ENCODE measurements around the gene PGK2. TPM values are rescaled to one million over a fixed set of nuclear protein-coding genes. Genes with fewer than 3 reads are reported as not detected.

PGK2 gene
- not detected for total RNA-seq

DNA sequence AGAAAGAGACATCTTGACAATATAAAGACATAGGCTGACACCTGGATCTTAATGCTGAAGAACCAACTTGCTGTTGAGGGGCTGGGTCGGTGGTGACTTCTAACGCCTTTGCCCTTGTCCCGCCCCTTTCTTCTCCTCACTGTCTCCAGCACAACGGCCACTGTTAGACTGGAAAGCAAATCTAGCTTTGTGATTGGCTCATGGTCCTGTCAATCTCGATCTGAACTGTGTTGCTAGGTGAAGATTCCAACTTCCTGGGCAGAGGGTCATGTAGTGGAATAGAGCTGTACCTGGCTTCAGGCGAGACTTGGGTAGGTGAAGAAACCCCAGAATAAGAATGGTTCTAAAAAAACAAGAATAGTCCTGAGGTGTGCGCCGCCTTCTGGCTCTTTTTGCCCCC, at the start of gene PGK2:
TSS of gene PGK2 (minus strand) at position 110 of the 400 bp plus-strand sequence. CDS start at position 12, 98 bp downstream.
- Histone ChIP-seq H3K9me3 (ENCODE audit: control insufficient read depth in 3 of 3, low read length in 3 of 3) (no peaks in the 10 kb centered on the region), H3K9ac (ENCODE audit: low read depth in 1 of 3, low read length in 3 of 3) (no peak within 1 kb of the TSS), H3K4me3 (ENCODE audit: low read length in 3 of 3) (no peak within 1 kb of the TSS), H3K36me3 (ENCODE audit: control insufficient read depth in 3 of 3, insufficient read depth in 3 of 3, low read length in 3 of 3) (no peaks in the 10 kb centered on the region), H3K27ac (ENCODE audit: low read depth, low read length) (no peak within 1 kb of the TSS), H3K27me3 (ENCODE audit: control insufficient read depth in 3 of 3, insufficient read depth in 3 of 3, low read length in 3 of 3) (no peaks in the 10 kb centered on the region), H3K4me1 (ENCODE audit: control insufficient read depth in 3 of 3, insufficient read depth in 3 of 3, low read length in 3 of 3) (no peaks in the 10 kb centered on the region)

DNA sequence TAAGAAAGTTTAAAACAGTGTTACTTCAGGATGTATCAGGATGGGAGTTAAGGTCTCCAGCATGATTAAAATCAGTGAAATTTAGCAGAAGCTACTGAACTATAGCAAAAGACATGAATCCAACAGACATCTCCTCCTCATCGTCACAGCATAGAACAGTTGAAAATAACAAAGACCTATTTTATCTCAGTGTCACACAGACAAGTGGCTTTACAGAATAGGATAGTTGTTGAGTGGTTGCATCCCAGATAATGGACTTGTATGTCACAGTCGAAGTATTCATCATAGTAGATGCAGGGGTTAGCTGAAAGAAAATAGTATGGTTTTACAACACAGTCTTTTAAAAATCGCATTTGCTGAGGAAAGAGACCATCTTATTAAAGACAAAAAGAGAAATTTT, 48.1 kb upstream of the PGK2 start:
- H3K4me3 ChIP-seq (ENCODE audit: low read length in 3 of 3) = no peak overlapping the region
- H3K27ac ChIP-seq (ENCODE audit: low read depth, low read length) = no peak overlapping the region
- no peaks in the 10 kb centered on the region for H3K4me1 ChIP-seq (ENCODE audit: control insufficient read depth in 3 of 3, insufficient read depth in 3 of 3, low read length in 3 of 3)
- H3K9ac ChIP-seq (ENCODE audit: low read depth in 1 of 3, low read length in 3 of 3) = no peak overlapping the region
- H3K27me3 ChIP-seq (ENCODE audit: control insufficient read depth in 3 of 3, insufficient read depth in 3 of 3, low read length in 3 of 3) = no peaks in the 10 kb centered on the region
- H3K36me3 ChIP-seq (ENCODE audit: control insufficient read depth in 3 of 3, insufficient read depth in 3 of 3, low read length in 3 of 3) = no peaks in the 10 kb centered on the region
- no peaks in the 10 kb centered on the region for H3K9me3 ChIP-seq (ENCODE audit: control insufficient read depth in 3 of 3, low read length in 3 of 3)

DNA sequence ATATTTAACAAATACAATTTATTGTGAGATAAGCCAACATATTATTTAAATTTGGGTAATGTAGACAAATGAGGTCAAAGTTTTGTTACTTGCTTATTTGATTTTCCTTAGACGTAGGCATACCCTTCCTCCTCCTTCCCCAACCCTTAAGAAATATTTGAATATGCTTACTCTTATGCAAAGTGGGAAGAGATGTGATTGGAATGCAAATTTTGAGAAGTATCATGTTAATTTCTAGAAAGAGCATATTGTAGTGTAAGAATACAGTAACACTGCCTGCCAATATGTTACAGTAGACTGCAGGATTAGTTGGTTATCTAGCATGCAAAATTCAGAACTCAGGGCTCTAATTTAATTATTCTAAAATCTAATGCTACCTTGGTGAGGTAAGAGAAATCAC, 46.3 kb upstream of the PGK2 start:
- H3K9ac ChIP-seq (ENCODE audit: low read depth in 1 of 3, low read length in 3 of 3) = no peak overlapping the region
- no peaks in the 10 kb centered on the region for H3K4me1 ChIP-seq (ENCODE audit: control insufficient read depth in 3 of 3, insufficient read depth in 3 of 3, low read length in 3 of 3)
- no peaks in the 10 kb centered on the region for H3K9me3 ChIP-seq (ENCODE audit: control insufficient read depth in 3 of 3, low read length in 3 of 3)
- H3K4me3 ChIP-seq (ENCODE audit: low read length in 3 of 3) = no peak overlapping the region
- no peaks in the 10 kb centered on the region for H3K36me3 ChIP-seq (ENCODE audit: control insufficient read depth in 3 of 3, insufficient read depth in 3 of 3, low read length in 3 of 3)
- H3K27ac ChIP-seq (ENCODE audit: low read depth, low read length) = no peak overlapping the region
- H3K27me3 ChIP-seq (ENCODE audit: control insufficient read depth in 3 of 3, insufficient read depth in 3 of 3, low read length in 3 of 3) = no peaks in the 10 kb centered on the region

DNA sequence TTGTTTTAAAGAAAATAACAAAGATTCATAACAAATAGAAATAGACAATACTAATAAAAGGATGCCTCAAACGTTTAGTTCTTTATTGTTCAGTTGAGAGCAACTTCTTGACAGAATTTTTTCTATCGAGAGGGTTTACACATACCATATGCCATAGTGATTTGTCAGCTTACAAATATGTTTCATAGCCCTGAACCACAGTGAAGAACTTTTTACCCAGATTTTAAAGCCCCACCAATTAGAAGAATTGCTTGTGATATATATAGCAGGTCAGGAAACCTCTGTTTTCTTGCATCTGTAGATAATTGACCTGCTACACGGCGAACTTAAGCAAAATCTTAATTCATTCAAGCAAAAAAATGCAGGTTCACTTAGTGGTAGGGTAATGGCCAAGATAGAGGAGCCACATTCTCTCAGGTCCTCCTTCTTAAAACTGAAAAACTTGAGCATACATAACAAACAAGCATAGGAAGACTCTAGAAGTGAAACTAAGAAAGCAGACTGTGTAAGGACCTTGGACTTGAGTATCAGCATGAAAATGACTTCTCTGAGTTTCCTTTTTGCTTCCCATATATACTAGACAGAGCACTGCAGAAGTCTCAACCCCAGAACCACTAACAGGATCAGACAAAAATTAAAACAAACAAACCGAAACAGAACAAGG, 39.8 kb upstream of the PGK2 start:
- Histone ChIP-seq H3K4me3 (ENCODE audit: low read length in 3 of 3) (no peak overlapping the region), H3K27me3 (ENCODE audit: control insufficient read depth in 3 of 3, insufficient read depth in 3 of 3, low read length in 3 of 3) (no peaks in the 10 kb centered on the region), H3K36me3 (ENCODE audit: control insufficient read depth in 3 of 3, insufficient read depth in 3 of 3, low read length in 3 of 3) (no peaks in the 10 kb centered on the region), H3K4me1 (ENCODE audit: control insufficient read depth in 3 of 3, insufficient read depth in 3 of 3, low read length in 3 of 3) (no peaks in the 10 kb centered on the region), H3K9ac (ENCODE audit: low read depth in 1 of 3, low read length in 3 of 3) (no peak overlapping the region), H3K27ac (ENCODE audit: low read depth, low read length) (no peak overlapping the region), H3K9me3 (ENCODE audit: control insufficient read depth in 3 of 3, low read length in 3 of 3) (no peaks in the 10 kb centered on the region)

DNA sequence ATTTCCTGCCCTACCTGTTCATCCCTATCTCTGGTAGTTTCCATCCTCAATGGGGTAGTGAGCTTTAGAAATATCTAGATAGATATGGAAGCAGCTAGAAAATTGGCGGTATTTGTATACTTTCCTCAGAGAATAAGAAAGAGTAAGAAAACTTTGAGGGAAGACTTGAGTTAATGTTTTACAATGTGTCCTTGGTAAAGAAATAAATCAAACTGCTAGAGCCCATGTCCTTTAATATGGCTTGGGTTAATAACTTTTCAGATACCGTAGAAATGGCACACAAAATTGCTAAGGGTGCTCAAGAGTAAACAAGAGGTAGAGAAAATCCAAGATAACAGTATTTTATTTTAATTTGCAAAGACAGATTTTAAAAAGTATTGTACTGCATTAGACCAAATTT, 28.1 kb upstream of the PGK2 start:
- Histone ChIP-seq H3K9ac (ENCODE audit: low read depth in 1 of 3, low read length in 3 of 3) (no peak overlapping the region), H3K36me3 (ENCODE audit: control insufficient read depth in 3 of 3, insufficient read depth in 3 of 3, low read length in 3 of 3) (no peaks in the 10 kb centered on the region), H3K9me3 (ENCODE audit: control insufficient read depth in 3 of 3, low read length in 3 of 3) (no peaks in the 10 kb centered on the region), H3K27ac (ENCODE audit: low read depth, low read length) (no peak overlapping the region), H3K27me3 (ENCODE audit: control insufficient read depth in 3 of 3, insufficient read depth in 3 of 3, low read length in 3 of 3) (no peaks in the 10 kb centered on the region), H3K4me1 (ENCODE audit: control insufficient read depth in 3 of 3, insufficient read depth in 3 of 3, low read length in 3 of 3) (no peaks in the 10 kb centered on the region), H3K4me3 (ENCODE audit: low read length in 3 of 3) (no peak overlapping the region)

DNA sequence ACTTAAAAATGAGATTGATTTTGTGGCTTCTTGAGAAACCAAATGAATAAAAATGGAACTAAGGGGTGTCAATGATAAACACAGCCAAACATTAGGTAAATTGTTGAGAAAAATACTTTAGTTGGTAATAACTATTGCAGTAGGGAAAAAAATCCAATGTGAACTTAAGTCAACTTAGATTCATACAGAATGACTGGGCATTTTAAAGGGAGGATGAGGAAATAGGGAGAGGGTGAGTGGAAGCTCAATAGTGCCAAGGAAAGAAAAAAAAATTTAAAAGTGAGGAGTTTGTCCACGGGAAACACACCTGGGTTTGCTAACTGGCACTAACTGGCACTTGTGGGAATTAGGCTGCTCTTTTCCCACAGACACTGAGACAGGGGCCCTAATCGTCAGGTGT, 26.2 kb upstream of the PGK2 start:
- H3K9ac ChIP-seq (ENCODE audit: low read depth in 1 of 3, low read length in 3 of 3) = no peak overlapping the region
- H3K27me3 ChIP-seq (ENCODE audit: control insufficient read depth in 3 of 3, insufficient read depth in 3 of 3, low read length in 3 of 3) = no peaks in the 10 kb centered on the region
- H3K4me1 ChIP-seq (ENCODE audit: control insufficient read depth in 3 of 3, insufficient read depth in 3 of 3, low read length in 3 of 3) = no peaks in the 10 kb centered on the region
- peaks cover 0 to 2% (median 0%) of the 10 kb centered on the region in 3 donors for H3K9me3 ChIP-seq (ENCODE audit: control insufficient read depth in 3 of 3, low read length in 3 of 3)
- H3K4me3 ChIP-seq (ENCODE audit: low read length in 3 of 3) = no peak overlapping the region
- no peak overlapping the region for H3K27ac ChIP-seq (ENCODE audit: low read depth, low read length)
- no peaks in the 10 kb centered on the region for H3K36me3 ChIP-seq (ENCODE audit: control insufficient read depth in 3 of 3, insufficient read depth in 3 of 3, low read length in 3 of 3)

DNA sequence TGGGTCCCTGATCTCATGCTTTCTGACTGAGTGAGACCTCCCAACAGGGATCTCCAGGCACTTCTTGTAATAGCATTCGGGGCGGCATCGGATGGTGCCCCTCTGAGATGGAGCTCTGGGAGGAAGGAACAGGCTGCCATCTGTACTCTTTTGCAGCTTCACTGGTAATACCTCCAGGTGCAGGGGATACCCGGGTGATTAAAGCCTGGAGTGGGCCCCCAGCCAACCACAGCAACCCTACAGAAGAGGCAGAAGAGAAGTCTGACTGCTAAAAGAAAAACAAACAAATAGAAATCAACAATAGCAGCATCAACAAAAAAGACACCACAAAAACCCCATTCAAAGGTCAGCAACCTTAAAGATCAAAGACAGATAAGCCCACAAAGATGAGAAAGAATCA, 19.1 kb upstream of the PGK2 start:
- Histone ChIP-seq H3K4me1 (ENCODE audit: control insufficient read depth in 3 of 3, insufficient read depth in 3 of 3, low read length in 3 of 3) (no peaks in the 10 kb centered on the region), H3K9ac (ENCODE audit: low read depth in 1 of 3, low read length in 3 of 3) (no peak overlapping the region), H3K27ac (ENCODE audit: low read depth, low read length) (no peak overlapping the region), H3K36me3 (ENCODE audit: control insufficient read depth in 3 of 3, insufficient read depth in 3 of 3, low read length in 3 of 3) (no peaks in the 10 kb centered on the region), H3K4me3 (ENCODE audit: low read length in 3 of 3) (no peak overlapping the region), H3K9me3 (ENCODE audit: control insufficient read depth in 3 of 3, low read length in 3 of 3) (peaks cover 0 to 2% (median 0%) of the 10 kb centered on the region in 3 donors), H3K27me3 (ENCODE audit: control insufficient read depth in 3 of 3, insufficient read depth in 3 of 3, low read length in 3 of 3) (no peaks in the 10 kb centered on the region)

DNA sequence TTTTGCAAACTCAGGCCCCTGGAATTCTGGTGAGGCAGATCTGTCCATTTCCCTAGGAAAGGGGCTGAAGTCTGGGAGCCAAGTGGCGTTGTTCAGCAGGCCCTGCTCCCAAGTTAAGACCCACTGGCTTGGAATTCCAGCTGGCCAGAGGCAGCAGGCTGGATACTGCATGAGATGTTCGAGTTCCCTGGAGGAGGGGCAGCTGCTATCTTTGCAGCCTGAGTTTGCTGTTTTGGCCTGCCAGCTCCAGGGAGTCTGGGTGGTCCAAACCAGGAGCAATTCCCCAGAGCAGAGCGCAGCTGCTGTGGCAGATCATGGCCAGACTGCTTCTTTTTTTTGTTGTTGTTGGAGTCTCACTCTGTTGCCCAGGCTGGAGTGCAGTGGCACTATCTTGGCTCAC, 18.2 kb upstream of the PGK2 start:
- H3K4me1 ChIP-seq (ENCODE audit: control insufficient read depth in 3 of 3, insufficient read depth in 3 of 3, low read length in 3 of 3) = no peaks in the 10 kb centered on the region
- peaks cover 0 to 2% (median 0%) of the 10 kb centered on the region in 3 donors for H3K9me3 ChIP-seq (ENCODE audit: control insufficient read depth in 3 of 3, low read length in 3 of 3)
- H3K36me3 ChIP-seq (ENCODE audit: control insufficient read depth in 3 of 3, insufficient read depth in 3 of 3, low read length in 3 of 3) = no peaks in the 10 kb centered on the region
- no peaks in the 10 kb centered on the region for H3K27me3 ChIP-seq (ENCODE audit: control insufficient read depth in 3 of 3, insufficient read depth in 3 of 3, low read length in 3 of 3)
- no peak overlapping the region for H3K9ac ChIP-seq (ENCODE audit: low read depth in 1 of 3, low read length in 3 of 3)
- H3K4me3 ChIP-seq (ENCODE audit: low read length in 3 of 3) = no peak overlapping the region
- H3K27ac ChIP-seq (ENCODE audit: low read depth, low read length) = no peak overlapping the region

DNA sequence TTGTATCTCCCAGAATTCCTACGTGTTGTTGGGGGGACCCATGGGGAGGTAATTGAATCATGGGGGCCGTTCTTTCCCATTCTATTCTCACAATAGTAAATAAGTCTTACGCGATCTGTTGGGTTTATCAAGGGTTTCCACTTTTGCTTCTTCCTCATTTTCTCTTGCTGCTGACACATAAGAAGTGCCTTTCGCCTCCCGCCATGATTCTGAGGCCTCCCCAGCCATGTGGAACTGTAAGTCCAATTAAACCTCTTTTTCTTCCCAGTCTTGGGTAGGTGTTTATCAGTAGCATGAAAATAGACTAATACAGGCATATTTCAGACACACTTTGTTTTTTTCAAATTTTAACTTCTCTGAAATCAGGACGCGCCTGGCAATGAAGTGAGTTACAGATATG, 14.4 kb upstream of the PGK2 start:
- no peaks in the 10 kb centered on the region for H3K27me3 ChIP-seq (ENCODE audit: control insufficient read depth in 3 of 3, insufficient read depth in 3 of 3, low read length in 3 of 3)

DNA sequence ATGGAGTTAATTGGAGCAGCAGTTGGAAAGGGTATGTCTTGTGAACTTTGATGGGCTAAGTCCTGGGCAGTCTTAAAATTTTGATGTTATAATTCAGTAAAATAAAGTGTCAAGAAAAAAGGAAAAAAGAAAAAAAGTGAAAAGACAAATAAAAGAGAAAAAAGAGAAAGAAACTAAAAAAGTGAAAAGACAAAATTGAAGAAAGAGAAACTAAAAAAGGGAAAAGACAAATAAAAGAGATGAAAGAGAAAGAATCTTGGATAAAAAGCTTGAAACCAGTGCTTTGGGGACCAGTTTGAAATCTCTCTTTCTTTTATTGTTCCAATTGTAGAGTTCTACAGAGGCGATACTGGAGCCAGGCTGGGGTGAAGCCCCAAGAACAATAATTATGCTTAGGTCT, 12.0 kb upstream of the PGK2 start:
- no peaks in the 10 kb centered on the region for H3K4me1 ChIP-seq (ENCODE audit: control insufficient read depth in 3 of 3, insufficient read depth in 3 of 3, low read length in 3 of 3)
- no peaks in the 10 kb centered on the region for H3K27me3 ChIP-seq (ENCODE audit: control insufficient read depth in 3 of 3, insufficient read depth in 3 of 3, low read length in 3 of 3)
- H3K4me3 ChIP-seq (ENCODE audit: low read length in 3 of 3) = no peak overlapping the region
- no peaks in the 10 kb centered on the region for H3K36me3 ChIP-seq (ENCODE audit: control insufficient read depth in 3 of 3, insufficient read depth in 3 of 3, low read length in 3 of 3)
- H3K9me3 ChIP-seq (ENCODE audit: control insufficient read depth in 3 of 3, low read length in 3 of 3) = no peaks in the 10 kb centered on the region
- H3K27ac ChIP-seq (ENCODE audit: low read depth, low read length) = no peak overlapping the region
- H3K9ac ChIP-seq (ENCODE audit: low read depth in 1 of 3, low read length in 3 of 3) = no peak overlapping the region

More for the DNA sequence above, 14.4 kb upstream of the PGK2 start:
- Histone ChIP-seq H3K9ac (ENCODE audit: low read depth in 1 of 3, low read length in 3 of 3) (no peak overlapping the region), H3K4me3 (ENCODE audit: low read length in 3 of 3) (no peak overlapping the region), H3K27ac (ENCODE audit: low read depth, low read length) (no peak overlapping the region), H3K4me1 (ENCODE audit: control insufficient read depth in 3 of 3, insufficient read depth in 3 of 3, low read length in 3 of 3) (no peaks in the 10 kb centered on the region), H3K9me3 (ENCODE audit: control insufficient read depth in 3 of 3, low read length in 3 of 3) (no peaks in the 10 kb centered on the region), H3K36me3 (ENCODE audit: control insufficient read depth in 3 of 3, insufficient read depth in 3 of 3, low read length in 3 of 3) (no peaks in the 10 kb centered on the region)
